ES-I3 (cell line): Measurements from ENCODE around the gene LRRTM4.
"Not testable (repeated sequence)": the region's sequence is repeated elsewhere in the genome, so short reads cannot be mapped to it uniquely, and the experiment has no call there.

Experiments
- H3K36me3 ChIP-seq: 2 replicates; pipeline ENCODE4 v1.6.1; 2013; ENCODE audit warnings: mild to moderate bottlenecking, low read length, control low read depth, moderate library complexity; ENCODE audit not compliant: insufficient read depth
- H3K4me1 ChIP-seq: 2 replicates; pipeline ENCODE4 v1.6.1; 2013; ENCODE audit warnings: mild to moderate bottlenecking, control low read depth, low read length; ENCODE audit not compliant: insufficient read depth
- H3K9ac ChIP-seq: 2 replicates; pipeline ENCODE4 v1.6.1; 2013; ENCODE audit warnings: low read depth, mild to moderate bottlenecking, low read length, moderate library complexity
- H3K9me3 ChIP-seq: 2 replicates; pipeline ENCODE4 v1.6.1; 2013; ENCODE audit warnings: mild to moderate bottlenecking, low read length, moderate library complexity; ENCODE audit not compliant: control insufficient read depth, insufficient read depth

LRRTM4 gene

GRCh38 chr2:77201755-77202154 lies 320.4 kb downstream of the LRRTM4 start:
- Histone ChIP-seq H3K9me3 (no peaks in the 10 kb centered on the region), H3K4me1 (no peaks in the 10 kb centered on the region), H3K9ac (no peak overlapping the region), H3K36me3 (no peaks in the 10 kb centered on the region)

GRCh38 chr2:77199411-77199810 lies 322.8 kb downstream of the LRRTM4 start:
- Histone ChIP-seq H3K9me3 (no peaks in the 10 kb centered on the region), H3K36me3 (no peaks in the 10 kb centered on the region), H3K9ac (no peak overlapping the region), H3K4me1 (no peaks in the 10 kb centered on the region)

GRCh38 chr2:77193858-77194448 lies 328.2 kb downstream of the LRRTM4 start:
- Histone ChIP-seq H3K4me1 (no peaks in the 10 kb centered on the region), H3K9me3 (no peaks in the 10 kb centered on the region), H3K36me3 (no peaks in the 10 kb centered on the region), H3K9ac (no peak overlapping the region)

- H3K9ac ChIP-seq, result no peak overlapping the region
- no peaks in the 10 kb centered on the region for H3K9me3 ChIP-seq
- no peaks in the 10 kb centered on the region for H3K4me1 ChIP-seq
- no peaks in the 10 kb centered on the region for H3K36me3 ChIP-seq
These were observed 329.3 kb downstream of the LRRTM4 start for GRCh38 chr2:77192811-77193289.

- Histone ChIP-seq H3K36me3 (no peaks in the 10 kb centered on the region), H3K4me1 (no peaks in the 10 kb centered on the region)
These were observed 330.5 kb downstream of the LRRTM4 start for GRCh38 chr2:77191665-77192064.

GRCh38 chr2:77190721-77191346 lies 331.3 kb downstream of the LRRTM4 start:
- H3K36me3 ChIP-seq, result no peaks in the 10 kb centered on the region
- H3K9me3 ChIP-seq, result no peaks in the 10 kb centered on the region
- H3K9ac ChIP-seq, result no peak overlapping the region
- H3K4me1 ChIP-seq, result no peaks in the 10 kb centered on the region

More at GRCh38 chr2:77191665-77192064, 330.5 kb downstream of the LRRTM4 start:
- H3K9me3 ChIP-seq, result no peaks in the 10 kb centered on the region
- H3K9ac ChIP-seq, result no peak overlapping the region

- H3K4me1 ChIP-seq, result no peaks in the 10 kb centered on the region
- no peaks in the 10 kb centered on the region for H3K9me3 ChIP-seq
- no peak overlapping the region for H3K9ac ChIP-seq
- no peaks in the 10 kb centered on the region for H3K36me3 ChIP-seq
These were observed 337.1 kb downstream of the LRRTM4 start for GRCh38 chr2:77185052-77185451.

GRCh38 chr2:77179297-77179696 lies 342.9 kb downstream of the LRRTM4 start:
- H3K9me3 ChIP-seq, result no peaks in the 10 kb centered on the region
- no peaks in the 10 kb centered on the region for H3K4me1 ChIP-seq
- H3K36me3 ChIP-seq, result no peaks in the 10 kb centered on the region
- H3K9ac ChIP-seq, result no peak overlapping the region

GRCh38 chr2:77175266-77175780 lies 346.9 kb downstream of the LRRTM4 start:
- not testable (repeated sequence) for H3K36me3 ChIP-seq, H3K9ac ChIP-seq, H3K4me1 ChIP-seq, H3K9me3 ChIP-seq

GRCh38 chr2:77169426-77169825 lies 352.8 kb downstream of the LRRTM4 start:
- H3K9ac ChIP-seq, result no peak overlapping the region
- no peaks in the 10 kb centered on the region for H3K36me3 ChIP-seq
- H3K4me1 ChIP-seq, result no peaks in the 10 kb centered on the region
- no peaks in the 10 kb centered on the region for H3K9me3 ChIP-seq

- not testable (repeated sequence) for H3K9me3 ChIP-seq, H3K36me3 ChIP-seq, H3K9ac ChIP-seq, H3K4me1 ChIP-seq
These were observed 358.2 kb downstream of the LRRTM4 start for GRCh38 chr2:77164021-77164420.

GRCh38 chr2:77161009-77161408 lies 361.2 kb downstream of the LRRTM4 start:
- Histone ChIP-seq H3K9me3 (0 out of 2 replicates have a peak, but pooled peaks cover 7% of the 10 kb centered on the region), H3K4me1 (no peaks in the 10 kb centered on the region), H3K9ac (no peak overlapping the region), H3K36me3 (no peaks in the 10 kb centered on the region)

- H3K4me1 ChIP-seq, result 0 out of 2 replicates have a peak, but pooled peaks cover 3% of the 10 kb centered on the region
- H3K36me3 ChIP-seq, result no peaks in the 10 kb centered on the region
- H3K9me3 ChIP-seq, result no peaks in the 10 kb centered on the region
- no peak overlapping the region for H3K9ac ChIP-seq
These were observed 365.6 kb downstream of the LRRTM4 start for GRCh38 chr2:77156599-77156998.

GRCh38 chr2:77155511-77155910 lies 366.7 kb downstream of the LRRTM4 start:
- H3K9me3 ChIP-seq, result no peaks in the 10 kb centered on the region
- H3K36me3 ChIP-seq, result no peaks in the 10 kb centered on the region
- H3K4me1 ChIP-seq, result 0 out of 2 replicates have a peak, but pooled peaks cover 3% of the 10 kb centered on the region
- H3K9ac ChIP-seq, result no peak overlapping the region

GRCh38 chr2:77149565-77149964 lies 372.6 kb downstream of the LRRTM4 start:
- no peaks in the 10 kb centered on the region for H3K9me3 ChIP-seq
- H3K36me3 ChIP-seq, result no peaks in the 10 kb centered on the region
- H3K4me1 ChIP-seq, result 0 out of 2 replicates have a peak, but pooled peaks cover 3% of the 10 kb centered on the region
- H3K9ac ChIP-seq, result no peak overlapping the region
